ENCODE measurements around the gene FOS. TPM values are rescaled to one million over a fixed set of nuclear protein-coding genes. Genes with fewer than 3 reads are reported as not detected.

FOS gene
- total RNA-seq, 1 experiment from 2014 or later, result 7.9 TPM

GRCh38 chr14:75285331-75285730 lies 6.7 kb downstream of the FOS start:
- no peak overlapping the region for H3K4me3 ChIP-seq
- no peaks in the 10 kb centered on the region for H3K27me3 ChIP-seq (replicated peaks)
- H3K9me3 ChIP-seq (replicated peaks), result no peaks in the 10 kb centered on the region
- no peaks in the 10 kb centered on the region for H3K4me1 ChIP-seq (replicated peaks)
- no peak for DNase-seq (ENCODE audit: low read depth in 1 of 2, low spot score in 2 of 2)
- H3K36me3 ChIP-seq, result peaks cover 12% of the 10 kb centered on the region; the same call in 1 of the 2 replicates
- H3K27ac ChIP-seq, result no peak overlapping the region

DNA sequence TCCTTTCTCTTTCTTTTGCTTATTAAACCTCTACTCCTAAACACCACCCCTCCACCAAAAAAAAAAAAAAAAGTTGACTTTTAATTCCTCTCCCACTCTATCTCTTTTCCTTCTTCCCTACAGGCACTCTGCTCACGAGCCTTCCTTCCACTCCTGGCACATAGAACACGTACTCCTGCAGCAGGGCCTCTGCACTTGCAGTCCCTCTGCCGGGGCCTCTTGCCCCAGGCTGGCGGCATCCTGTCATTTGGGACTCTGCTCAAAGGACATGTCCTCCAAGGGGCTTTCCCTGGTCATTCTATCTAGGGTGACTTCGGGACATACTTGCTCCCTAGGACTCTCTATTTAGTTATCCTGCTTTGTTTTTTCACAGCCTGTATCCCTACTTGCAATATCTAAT lies 7.7 kb downstream of the FOS start:
- no peak for DNase-seq (ENCODE audit: low read depth in 1 of 2, low spot score in 2 of 2)
- no peaks in the 10 kb centered on the region for H3K27me3 ChIP-seq (replicated peaks)
- H3K9me3 ChIP-seq (replicated peaks), result no peaks in the 10 kb centered on the region
- no peaks in the 10 kb centered on the region for H3K4me1 ChIP-seq (replicated peaks)
- no peak overlapping the region for H3K4me3 ChIP-seq
- H3K27ac ChIP-seq, result no peak overlapping the region
- H3K36me3 ChIP-seq, result peaks cover 4% of the 10 kb centered on the region; the same call in 1 of the 2 replicates

DNA sequence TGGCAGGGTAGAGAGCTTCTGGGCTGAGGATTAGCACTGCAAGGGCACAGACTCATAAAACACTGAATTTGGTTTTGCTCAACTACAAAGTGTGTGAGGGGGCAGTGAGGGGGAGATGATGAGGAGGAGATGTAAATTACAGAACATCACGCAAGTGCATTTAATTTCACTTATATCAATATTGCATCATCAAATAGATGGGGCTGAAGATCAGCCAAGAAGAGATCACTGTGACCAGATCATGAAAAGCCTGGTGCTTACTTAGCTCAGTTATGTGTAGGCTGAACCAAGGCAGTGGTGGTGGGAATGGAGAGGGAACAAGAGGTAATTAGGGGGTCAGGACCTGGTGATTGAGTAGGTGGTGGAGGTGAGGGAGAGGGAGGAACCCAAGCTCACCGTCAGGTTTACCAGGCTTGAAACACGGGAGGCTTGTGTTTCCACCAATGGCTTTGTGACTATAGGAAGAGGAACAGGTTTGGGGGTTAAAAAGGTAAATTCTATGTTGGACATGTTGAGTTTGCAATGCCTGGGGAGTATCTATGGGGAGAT lies 11.3 kb downstream of the FOS start:
- Histone ChIP-seq H3K36me3 (no peaks in the 10 kb centered on the region), H3K4me1 (replicated peaks) (peaks cover 8% of the 10 kb centered on the region), H3K4me3 (no peak overlapping the region), H3K9me3 (replicated peaks) (no peaks in the 10 kb centered on the region), H3K27ac (no peak overlapping the region), H3K27me3 (replicated peaks) (no peaks in the 10 kb centered on the region)
- no peak for DNase-seq (ENCODE audit: low read depth in 1 of 2, low spot score in 2 of 2)

DNA sequence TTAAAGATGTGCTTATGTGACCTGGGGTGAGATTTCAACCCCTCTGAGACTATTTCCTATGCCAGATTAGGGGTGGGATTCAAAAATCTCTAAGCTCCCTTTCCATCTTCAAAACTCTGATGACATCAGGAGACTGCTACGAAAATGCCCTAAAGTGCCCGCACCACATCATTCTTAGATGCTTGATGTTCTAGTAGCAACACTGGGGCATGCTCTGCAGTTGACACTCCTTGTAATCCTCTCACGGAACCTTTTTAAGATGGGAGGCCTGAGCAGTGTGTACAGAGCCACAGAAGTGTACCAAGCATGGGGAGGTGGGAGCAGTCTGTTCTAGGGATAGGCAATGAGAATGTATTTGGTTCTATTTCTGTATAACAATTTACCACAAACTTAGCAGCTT lies 12.2 kb downstream of the FOS start:
- Histone ChIP-seq H3K27ac (no peak overlapping the region), H3K36me3 (no peaks in the 10 kb centered on the region), H3K4me3 (no peak overlapping the region), H3K9me3 (replicated peaks) (no peaks in the 10 kb centered on the region), H3K4me1 (replicated peaks) (peaks cover 16% of the 10 kb centered on the region), H3K27me3 (replicated peaks) (no peaks in the 10 kb centered on the region)
- no peak for DNase-seq (ENCODE audit: low read depth in 1 of 2, low spot score in 2 of 2)

DNA sequence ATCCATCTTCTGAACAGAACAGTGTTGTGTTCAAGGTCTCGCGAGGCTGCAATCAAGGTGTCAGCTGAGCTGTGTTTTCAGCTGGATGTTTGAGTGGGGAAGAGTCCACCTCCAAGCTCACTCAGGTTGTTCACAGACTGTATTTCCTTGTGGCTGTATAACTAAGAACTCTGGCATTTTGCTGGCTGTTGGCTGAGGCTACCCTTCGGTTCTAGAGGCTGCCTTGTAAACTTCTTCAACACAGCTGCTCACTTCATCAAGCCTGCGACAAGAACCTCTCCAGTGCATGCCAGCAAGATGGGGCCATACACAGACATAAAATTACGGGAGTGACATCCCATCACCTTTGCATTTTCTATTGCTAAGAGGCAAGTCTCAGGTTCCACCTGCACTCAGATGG lies 12.7 kb downstream of the FOS start:
- Histone ChIP-seq H3K9me3 (replicated peaks) (no peaks in the 10 kb centered on the region), H3K36me3 (no peaks in the 10 kb centered on the region)

DNA sequence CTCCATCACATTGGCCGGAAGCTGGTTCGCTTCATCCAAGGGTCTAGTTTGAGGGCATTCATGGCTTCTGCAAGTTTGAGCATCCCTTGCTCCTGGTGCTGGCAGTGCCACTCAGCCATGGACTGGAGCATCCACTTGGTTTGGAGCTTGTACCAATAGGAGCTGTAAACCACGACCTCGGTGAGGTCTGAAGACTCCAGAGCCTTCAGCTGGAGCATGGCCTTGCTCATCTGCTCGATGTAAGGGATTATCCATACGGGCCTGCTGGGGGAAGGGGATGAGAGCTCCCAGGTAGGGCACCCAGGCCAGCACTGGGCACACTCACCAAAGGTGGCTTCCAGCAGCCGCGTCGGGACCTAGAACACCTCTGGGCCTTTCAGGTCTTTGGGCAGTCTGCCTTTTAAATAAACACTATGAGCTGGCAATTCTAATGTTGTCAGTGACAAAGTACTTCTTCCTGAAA lies 13.5 kb downstream of the FOS start:
- Histone ChIP-seq H3K4me1 (replicated peaks) (peaks cover 18% of the 10 kb centered on the region), H3K4me3 (no peak overlapping the region), H3K9me3 (replicated peaks) (no peaks in the 10 kb centered on the region), H3K27ac (no peak overlapping the region), H3K27me3 (replicated peaks) (no peaks in the 10 kb centered on the region), H3K36me3 (no peaks in the 10 kb centered on the region)
- no peak for DNase-seq (ENCODE audit: low read depth in 1 of 2, low spot score in 2 of 2)

More for the DNA sequence above, 12.7 kb downstream of the FOS start:
- H3K4me3 ChIP-seq, result no peak overlapping the region
- peaks cover 18% of the 10 kb centered on the region for H3K4me1 ChIP-seq (replicated peaks)
- H3K27me3 ChIP-seq (replicated peaks), result no peaks in the 10 kb centered on the region
- H3K27ac ChIP-seq, result no peak overlapping the region
- DNase-seq (ENCODE audit: low read depth in 1 of 2, low spot score in 2 of 2), result no peak

DNA sequence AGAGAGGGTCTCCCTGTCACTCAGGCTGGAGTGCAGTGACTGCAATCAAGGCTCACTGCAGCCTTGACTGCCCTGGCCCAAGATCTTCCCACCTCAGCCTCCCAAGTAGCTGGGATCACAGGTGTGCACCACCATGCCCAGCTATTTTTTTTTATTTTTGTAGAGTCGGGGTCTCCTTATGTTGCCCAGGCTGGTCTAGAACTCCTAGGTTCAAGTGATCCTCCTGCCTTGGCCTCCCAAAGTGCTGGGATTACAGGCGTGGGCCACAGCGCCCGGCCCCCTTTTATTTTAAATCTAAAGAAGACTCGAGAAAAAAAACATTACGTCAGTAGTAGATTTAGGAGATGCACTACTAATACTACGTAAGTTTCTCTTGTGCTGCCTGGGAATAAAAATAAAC lies 14.3 kb downstream of the FOS start:
- no peak for DNase-seq (ENCODE audit: low read depth in 1 of 2, low spot score in 2 of 2)
- no peaks in the 10 kb centered on the region for H3K27me3 ChIP-seq (replicated peaks)
- H3K4me3 ChIP-seq, result no peak overlapping the region
- peaks cover 18% of the 10 kb centered on the region for H3K4me1 ChIP-seq (replicated peaks)
- H3K27ac ChIP-seq, result peak overlapping the region; percentile 97; the same call in 1 of the 2 replicates
- no peaks in the 10 kb centered on the region for H3K9me3 ChIP-seq (replicated peaks)
- no peaks in the 10 kb centered on the region for H3K36me3 ChIP-seq

DNA sequence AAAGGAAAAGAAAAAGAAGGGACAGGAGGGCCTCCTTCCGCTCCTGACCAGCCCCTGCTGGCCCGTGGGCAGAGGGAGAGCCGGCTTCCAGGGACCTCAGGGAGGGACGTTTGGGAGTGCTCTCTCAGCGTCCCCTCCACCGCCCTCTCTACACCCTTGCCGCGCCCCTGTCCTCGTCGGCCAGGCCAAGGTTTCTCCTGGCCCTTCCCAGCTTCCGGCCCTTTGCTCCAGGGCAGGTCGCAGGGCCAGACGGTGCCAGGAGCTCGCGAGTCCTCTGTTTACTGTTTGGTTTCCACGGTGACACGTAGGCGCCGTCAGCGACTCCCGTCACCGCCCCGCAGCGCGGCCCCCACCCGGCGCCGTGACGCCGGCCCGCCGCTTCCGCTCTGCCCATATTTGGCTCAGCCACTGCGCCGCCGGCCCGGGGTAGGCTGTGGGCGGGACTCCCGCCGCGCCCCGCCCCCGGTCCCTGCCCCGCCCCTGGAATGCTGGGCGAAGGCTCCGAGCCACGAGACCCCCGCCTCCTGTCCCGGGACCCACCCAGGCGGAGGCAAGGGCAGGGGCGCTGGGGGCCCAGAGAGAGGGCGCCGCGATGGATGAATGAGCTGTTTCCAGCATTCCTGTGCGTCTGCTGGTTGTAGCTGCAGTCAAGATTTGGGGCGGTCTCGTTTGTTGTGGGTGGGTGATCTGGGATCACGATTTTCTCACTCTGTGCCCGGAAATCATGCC lies 15.5 kb downstream of the FOS start:
- H3K27ac ChIP-seq, result peak overlapping the region; percentile 97
- H3K27me3 ChIP-seq (replicated peaks), result no peaks in the 10 kb centered on the region

DNA sequence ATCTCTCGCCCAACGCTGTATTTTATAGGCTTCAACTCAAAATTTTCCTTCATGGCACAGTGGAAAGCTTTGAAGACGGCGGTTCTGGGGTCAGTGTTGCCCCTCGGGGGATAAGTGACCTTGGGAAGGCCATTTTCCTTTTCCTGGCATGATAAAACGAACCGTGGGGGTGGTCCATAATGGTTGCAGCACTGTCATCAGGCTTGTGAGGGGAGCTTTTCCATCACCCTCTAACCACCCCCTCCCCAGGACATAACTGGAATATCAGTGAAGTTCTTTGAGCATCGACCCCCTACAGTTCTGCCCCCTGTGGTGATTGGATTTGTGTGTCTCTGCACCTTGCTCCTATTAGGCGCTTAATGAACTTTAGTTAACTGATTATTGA lies 16.0 kb downstream of the FOS start:
- H3K9me3 ChIP-seq (replicated peaks), result no peaks in the 10 kb centered on the region
- no peaks in the 10 kb centered on the region for H3K36me3 ChIP-seq
- H3K4me1 ChIP-seq (replicated peaks), result peaks cover 18% of the 10 kb centered on the region
- H3K4me3 ChIP-seq, result peak overlapping the region; percentile 53
- no peaks in the 10 kb centered on the region for H3K27me3 ChIP-seq (replicated peaks)
- H3K27ac ChIP-seq, result peak overlapping the region; percentile 97
- no peak for DNase-seq (ENCODE audit: low read depth in 1 of 2, low spot score in 2 of 2)

More for the DNA sequence above, 15.5 kb downstream of the FOS start:
- Histone ChIP-seq H3K4me1 (replicated peaks) (peaks cover 18% of the 10 kb centered on the region), H3K36me3 (no peaks in the 10 kb centered on the region), H3K4me3 (peak overlapping the region; percentile 53), H3K9me3 (replicated peaks) (no peaks in the 10 kb centered on the region)
- peak; percentile 92 to 93 for DNase-seq (ENCODE audit: low read depth in 1 of 2, low spot score in 2 of 2)

- peak overlapping the region; percentile 53 for H3K4me3 ChIP-seq
- DNase-seq (ENCODE audit: low read depth in 1 of 2, low spot score in 2 of 2), result peak in 1 of 2 experiments; percentile 32
- H3K9me3 ChIP-seq (replicated peaks), result no peaks in the 10 kb centered on the region
- H3K27ac ChIP-seq, result peak overlapping the region; percentile 97; the same call in 1 of the 2 replicates
- H3K36me3 ChIP-seq, result no peaks in the 10 kb centered on the region
- H3K4me1 ChIP-seq (replicated peaks), result peaks cover 18% of the 10 kb centered on the region
- no peaks in the 10 kb centered on the region for H3K27me3 ChIP-seq (replicated peaks)
Observed at GRCh38 chr14:75295061-75295461, 16.4 kb downstream of the FOS start.

- Histone ChIP-seq H3K36me3 (no peaks in the 10 kb centered on the region), H3K27ac (peak overlapping the region; percentile 97; the same call in 1 of the 2 replicates), H3K4me1 (replicated peaks) (peaks cover 18% of the 10 kb centered on the region), H3K27me3 (replicated peaks) (no peaks in the 10 kb centered on the region), H3K9me3 (replicated peaks) (no peaks in the 10 kb centered on the region), H3K4me3 (peak overlapping the region; percentile 53)
- DNase-seq (ENCODE audit: low read depth in 1 of 2, low spot score in 2 of 2), result peak; percentile 70 to 75
Observed at GRCh38 chr14:75295491-75296345, 17.1 kb downstream of the FOS start.

DNA sequence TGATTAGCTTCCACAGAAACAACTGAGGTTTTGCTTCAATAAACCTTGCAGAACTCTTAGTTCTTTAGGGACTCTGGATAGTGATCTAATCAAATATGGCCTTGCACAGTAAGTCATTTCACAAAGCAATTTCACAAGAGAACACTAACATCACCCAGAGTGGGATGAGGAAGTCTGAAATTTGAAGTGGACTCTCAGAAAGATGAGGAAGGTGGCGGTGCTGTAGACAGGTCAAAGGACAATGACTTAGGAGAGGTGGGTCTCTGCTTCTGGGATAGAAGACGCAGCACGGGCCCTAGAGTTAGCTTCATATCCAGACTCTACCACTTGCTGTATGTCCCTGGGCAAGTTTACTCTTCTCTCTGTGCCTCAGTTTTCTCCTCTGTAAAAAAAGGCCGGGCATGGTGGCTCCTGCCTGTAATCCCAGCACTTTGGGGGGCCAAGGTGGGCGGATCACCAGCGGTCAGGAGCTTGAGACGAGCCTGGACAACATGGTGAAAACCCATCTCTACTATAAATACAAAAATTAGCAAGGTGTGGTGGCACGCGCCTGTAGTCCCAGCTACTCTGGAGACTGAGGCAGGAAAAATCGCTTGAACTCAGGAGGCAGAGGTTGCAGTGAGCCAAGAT lies 18.9 kb downstream of the FOS start:
- Histone ChIP-seq H3K27ac (no peak overlapping the region), H3K27me3 (replicated peaks) (no peaks in the 10 kb centered on the region), H3K9me3 (replicated peaks) (no peaks in the 10 kb centered on the region), H3K4me3 (no peak overlapping the region), H3K36me3 (no peaks in the 10 kb centered on the region), H3K4me1 (replicated peaks) (peaks cover 18% of the 10 kb centered on the region)
- no peak for DNase-seq (ENCODE audit: low read depth in 1 of 2, low spot score in 2 of 2)

GRCh38 chr14:75298187-75298965 lies 19.7 kb downstream of the FOS start:
- no peak overlapping the region for H3K4me3 ChIP-seq
- no peaks in the 10 kb centered on the region for H3K36me3 ChIP-seq
- H3K9me3 ChIP-seq (replicated peaks), result no peaks in the 10 kb centered on the region
- no peak for DNase-seq (ENCODE audit: low read depth in 1 of 2, low spot score in 2 of 2)
- peaks cover 18% of the 10 kb centered on the region for H3K4me1 ChIP-seq (replicated peaks)
- H3K27me3 ChIP-seq (replicated peaks), result no peaks in the 10 kb centered on the region
- no peak overlapping the region for H3K27ac ChIP-seq
